IMR-90 (cell line): ENCODE results near the gene OPN1SW. TPM values are rescaled to one million over a fixed set of nuclear protein-coding genes. Genes with fewer than 3 reads are reported as not detected.

Experiments used
- microRNA-seq, 2 experiments: library from miRNA; stranded (forward) in 1 of 2; unstranded in 1 of 2; fragments of 10-50 nt in 1 of 2; fragments of <30 nt in 1 of 2; gene quantifications in 1 of 2; microRNA quantifications in 1 of 2; one replicate each; pipeline versions ENCODE3 to v1.1.0; 2013 to 2020; ENCODE audit not compliant: insufficient read depth in 1 of 2, insufficient read length in 1 of 2, unreplicated experiment in 1 of 2
- polyA plus RNA-seq, 3 experiments: library from polyadenylated mRNA; depleted of rRNA; stranded (reverse); fragments of >200 nt; gene quantifications; 2 replicates each; pipeline ENCODE4 v1.2.3, GENCODE V29; 2012; ENCODE audit warnings: low replicate concordance in 1 of 3
- small RNA-seq, 5 experiments: library from RNA; depleted of rRNA; stranded (forward); fragments of <200 nt; gene quantifications; one replicate each; pipeline ENCODE3, GENCODE V24; 2012
- total RNA-seq: library from RNA; depleted of rRNA; stranded (reverse); fragments of >200 nt; gene quantifications from 2 replicates; pipeline ENCODE4 v1.2.3, GENCODE V29; 2012; rRNA removed

Gene OPN1SW
- total and polyA plus RNA-seq, 2 of the 4 experiments (the other 2 are of a cell fraction), result not detected

Small RNA genes lying within 50 kb of the gene (microRNA-seq; reads per million reads assigned to microRNA genes)
- gene RN7SL81P (ENCODE audit: insufficient read depth, insufficient read length), result not detected

Small RNA genes lying within 50 kb of the gene (small RNA-seq; reads per million reads assigned to genes)
- 0 to 0.68 (median 0) reads per million in 5 experiments for gene RN7SL81P

Other genes starting within 250 kb of the OPN1SW start
- 0.18 and 0.28 TPM in 2 replicates for gene GARIN1A, start 103.5 kb downstream of the OPN1SW start, total RNA-seq
- gene GARIN1A, start 103.5 kb downstream of the OPN1SW start, polyA plus RNA-seq (2012; rRNA removed), result 1.4 and 1.6 TPM in 2 replicates
- gene CALU, start 36.4 kb downstream of the OPN1SW start, total RNA-seq, result 421 and 914 TPM in 2 replicates
- gene CALU, start 36.4 kb downstream of the OPN1SW start, polyA plus RNA-seq (2012; rRNA removed), result 426 and 525 TPM in 2 replicates
- 7.7 and 8.3 TPM in 2 replicates for gene CCDC136, start 16.2 kb upstream of the OPN1SW start, total RNA-seq
- 15.1 and 18.0 TPM in 2 replicates for gene CCDC136, start 16.2 kb upstream of the OPN1SW start, polyA plus RNA-seq (2012; rRNA removed)
- 116 and 139 TPM in 2 replicates for gene FLNC, start 54.6 kb upstream of the OPN1SW start, total RNA-seq
- gene FLNC, start 54.6 kb upstream of the OPN1SW start, polyA plus RNA-seq (2012; rRNA removed), result 154 and 167 TPM in 2 replicates
- 61.1 and 104 TPM in 2 replicates for gene ATP6V1F, start 87.1 kb upstream of the OPN1SW start, total RNA-seq
- gene ATP6V1F, start 87.1 kb upstream of the OPN1SW start, polyA plus RNA-seq (2012; rRNA removed), result 321 and 346 TPM in 2 replicates
- not detected in 2 replicates for gene KCP, start 134.9 kb upstream of the OPN1SW start, total RNA-seq
- 0.03 and 0.07 TPM in 2 replicates for gene KCP, start 134.9 kb upstream of the OPN1SW start, polyA plus RNA-seq (2012; rRNA removed)
- 0.18 TPM in 1 of 2 replicates, not detected in the other for gene IRF5, start 162.1 kb upstream of the OPN1SW start, total RNA-seq
- 0.14 TPM in 1 of 2 replicates, not detected in the other for gene IRF5, start 162.1 kb upstream of the OPN1SW start, polyA plus RNA-seq (2012; rRNA removed)